Measurements from ENCODE around the gene PDE1A. TPM values are rescaled to one million over a fixed set of nuclear protein-coding genes. Genes with fewer than 3 reads are reported as not detected.

Gene PDE1A
- total and polyA plus RNA-seq, 2 of the 13 experiments (the other 11 are each of a cell fraction or from before 2014, with no cell fraction given): not detected

GRCh38 chr2:182299632-182300031 lies 127.2 kb downstream of the PDE1A start:
- intact Hi-C loops (cut with micrococcal nuclease; ENCODE audit: unreplicated experiment) (no loop called here), in situ Hi-C loops (cut with HindIII; ENCODE audit: extremely low pct_ligation_motif_present, low pct_unique_long_range_greater_than_20kb) (no loop called here)
- DNase-seq (ENCODE audit: low spot score): no peak
- no TSS peak for BruUV-seq (replicated peaks)
- Histone ChIP-seq H3K79me2 (ENCODE audit: insufficient read depth, low read length) (no peaks in the 10 kb centered on the region), H3K9ac (ENCODE audit: insufficient read depth, low read depth, low read length) (no peak overlapping the region), H4K20me1 (ENCODE audit: insufficient read depth, low read length) (no peaks in the 10 kb centered on the region), H3K36me3 (replicated peaks in 1 of 2; ENCODE audit: control insufficient read depth in 1 of 2, insufficient read depth in 2 of 2, low read length in 2 of 2) (no peaks in the 10 kb centered on the region), H3K9me3 (ENCODE audit: low read length) (no peaks in the 10 kb centered on the region), H3K4me2 (ENCODE audit: low read depth, low read length) (no peak overlapping the region), H3K27me3 (ENCODE audit: control insufficient read depth in 1 of 2, insufficient read depth in 2 of 2, low read length in 2 of 2) (no peaks in the 10 kb centered on the region), H2AFZ (ENCODE audit: low read length) (no peak overlapping the region), H3K27ac (ENCODE audit: extremely low read length, insufficient read depth, low read length) (no peak overlapping the region), H3K4me3 (replicated peaks in 1 of 3; ENCODE audit: insufficient read depth in 1 of 3, low read depth in 2 of 3, low read length in 3 of 3) (no peak overlapping the region), H3K4me1 (ENCODE audit: insufficient read depth, low read length) (no peaks in the 10 kb centered on the region)
- ChIA-PET CTCF (ENCODE audit: low intra/inter-chr PET ratio, low total read pairs) (no interaction called here), POLR2A (no interaction called here)
- WGBS (ENCODE audit: low lambda C conversion rate): 12% methylated on average over 3 of the region's 3 CpGs
- no peak for ATAC-seq
- FAIRE-seq: no peak
- peak; percentile 13; the same call in 1 of the 2 replicates for TF ChIP-seq CEBPB (IDR thresholded peaks at IDR 0.05; ENCODE audit: borderline replicate concordance, low read depth, low read length)
- no peak for TF ChIP-seq ZNF724P (CRISPR knock-in tag; IDR thresholded peaks at IDR 0.05; ENCODE audit: borderline replicate concordance)
- no peak for TF ChIP-seq LCORL (IDR thresholded peaks at IDR 0.05)
- no peak for TF ChIP-seq LCORL (CRISPR knock-in tag; IDR thresholded peaks at IDR 0.05)

DNA sequence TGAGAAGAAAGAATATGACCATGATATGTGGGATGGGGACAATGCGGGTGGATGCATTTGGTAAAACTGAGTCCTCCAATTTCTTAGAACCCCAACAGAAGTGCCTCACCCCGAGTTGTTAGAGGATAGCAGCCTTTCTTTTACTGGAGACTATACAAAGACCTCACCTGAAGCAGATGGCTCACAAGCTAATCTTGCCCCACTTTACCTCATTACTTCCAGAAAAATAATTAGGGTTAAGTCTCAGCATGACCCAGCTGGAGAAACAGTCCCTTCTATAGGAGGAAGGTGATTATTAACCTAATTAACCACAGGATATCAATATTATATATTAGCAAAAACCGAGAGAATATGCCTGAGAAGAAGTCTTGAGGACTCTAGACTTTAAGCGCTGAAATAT lies 128.4 kb downstream of the PDE1A start:
- Histone ChIP-seq H3K4me1 (ENCODE audit: insufficient read depth, low read length) (no peaks in the 10 kb centered on the region), H3K4me3 (replicated peaks in 1 of 3; ENCODE audit: insufficient read depth in 1 of 3, low read depth in 2 of 3, low read length in 3 of 3) (no peak overlapping the region), H3K36me3 (replicated peaks in 1 of 2; ENCODE audit: control insufficient read depth in 1 of 2, insufficient read depth in 2 of 2, low read length in 2 of 2) (no peaks in the 10 kb centered on the region), H3K27ac (ENCODE audit: extremely low read length, insufficient read depth, low read length) (no peak overlapping the region), H2AFZ (ENCODE audit: low read length) (no peak overlapping the region), H4K20me1 (ENCODE audit: insufficient read depth, low read length) (no peaks in the 10 kb centered on the region), H3K4me2 (ENCODE audit: low read depth, low read length) (no peak overlapping the region), H3K9ac (ENCODE audit: insufficient read depth, low read depth, low read length) (no peak overlapping the region), H3K9me3 (ENCODE audit: low read length) (no peaks in the 10 kb centered on the region), H3K79me2 (ENCODE audit: insufficient read depth, low read length) (no peaks in the 10 kb centered on the region), H3K27me3 (ENCODE audit: control insufficient read depth in 1 of 2, insufficient read depth in 2 of 2, low read length in 2 of 2) (no peaks in the 10 kb centered on the region)
- WGBS (ENCODE audit: low lambda C conversion rate): 2% methylated on average over 4 of the region's 4 CpGs
- intact Hi-C loops (cut with micrococcal nuclease; ENCODE audit: unreplicated experiment) (no loop called here), in situ Hi-C loops (cut with HindIII; ENCODE audit: extremely low pct_ligation_motif_present, low pct_unique_long_range_greater_than_20kb) (no loop called here)
- ATAC-seq (no peak), FAIRE-seq (no peak), DNase-seq (ENCODE audit: low spot score) (no peak)
- TF ChIP-seq ZBTB7B (CRISPR knock-in tag; IDR thresholded peaks at IDR 0.05) (no peak), IKZF4 (CRISPR knock-in tag; IDR thresholded peaks at IDR 0.05; ENCODE audit: borderline replicate concordance, low read depth, not compliant biosample characterization) (no peak), ZNF605 (CRISPR knock-in tag; IDR thresholded peaks at IDR 0.05) (no peak), NFRKB (IDR thresholded peaks at IDR 0.05) (no peak)
- POLR2A ChIA-PET: no interaction called here
- CTCF ChIA-PET (ENCODE audit: low intra/inter-chr PET ratio, low total read pairs): no interaction called here
- BruUV-seq (replicated peaks): no TSS peak

Measured in HepG2 (cell line).